HCT116 (cell line): ENCODE data around the gene CIC. TPM values are rescaled to one million over a fixed set of nuclear protein-coding genes. Genes with fewer than 3 reads are reported as not detected.

Experiments used
- ATAC-seq: fragments of 200-7000 bp; cut with Tn5 transposase; 2 replicates; pipeline ENCODE4 v1.9.1; 2020; ENCODE audit warnings: mild to moderate bottlenecking, moderate library complexity
- BruUV-seq: library from RNA; stranded (reverse); fragments of 400-500 nt; replicated peaks from 2 replicates; lab custom pipeline; 2021; lab: Mats Ljungman, UMichigan
- CTCF ChIA-PET: fragments of 300-600 bp; sonication (Branson Sonifier 250); formaldehyde crosslinking; loops from one replicate; lab custom pipeline; 2021; ENCODE audit warnings: antibody characterized with exemption; lab: Charles Lee
- POLR2A ChIA-PET: fragments of 300-600, 350-600 bp; sonication (Branson Sonifier 250); formaldehyde crosslinking; loops from one replicate; lab custom pipeline; 2021; ENCODE audit warnings: antibody characterized with exemption; lab: Charles Lee
- RAD21 ChIA-PET, 2 experiments: fragments of 300-600 bp; sonication (Branson Sonifier 250); formaldehyde crosslinking; loops; one replicate each; lab custom pipeline; 2023; ENCODE audit warnings: low total read pairs in 2 of 2; ENCODE audit not compliant: uncharacterized antibody in 2 of 2, unreplicated experiment in 2 of 2, low non-redundant PET in 1 of 2; lab: Charles Lee
- DNase-seq: peaks from one replicate; pipeline ENCODE4 v3.0.0-alpha.2; 2010; ENCODE audit warnings: low read depth, low spot score
- H2AFZ ChIP-seq: fragments of 200-600 bp; shearing (Covaris generic), sonication (generic); 2 replicates; pipeline ENCODE4 v1.6.1; 2017; ENCODE audit warnings: low read depth, mixed run types, mixed read lengths, antibody characterized with exemption, low read length; ENCODE audit not compliant: poor library complexity, severe bottlenecking
- H3K27ac ChIP-seq: 2 replicates; pipeline ENCODE4 v1.5.1; 2012; ENCODE audit warnings: low read depth, low read length
- H3K27me3 ChIP-seq: fragments of 200-600 bp; sonication (generic); 2 replicates; pipeline ENCODE4 v1.6.1; 2016; ENCODE audit warnings: mixed run types, low read length, mixed read lengths; ENCODE audit not compliant: insufficient read depth
- H3K36me3 ChIP-seq, 2 experiments: fragments of 200-500 bp in 1 of 2; fragments of 200-600 bp in 1 of 2; sonication (Bioruptor generic) in 1 of 2; sonication (generic) in 1 of 2; 2 replicates each; pipeline versions ENCODE4 v1.5.1 to v1.6.1; 2014 to 2016; ENCODE audit warnings: low read length in 2 of 2, inconsistent platforms in 1 of 2, mixed read lengths in 1 of 2, mixed run types in 1 of 2; ENCODE audit not compliant: insufficient read depth in 2 of 2, control insufficient read depth in 1 of 2
- H3K4me1 ChIP-seq, 2 experiments: fragments of 200-600 bp in 1 of 2; sonication (generic) in 1 of 2; 2 replicates each; pipeline versions ENCODE4 v1.5.1 to v1.6.1; 2012 to 2017; ENCODE audit warnings: low read length in 2 of 2, inconsistent platforms in 1 of 2, mild to moderate bottlenecking in 1 of 2, mixed read lengths in 1 of 2, mixed run types in 1 of 2, moderate library complexity in 1 of 2; ENCODE audit not compliant: insufficient read depth in 2 of 2, control insufficient read depth in 1 of 2
- H3K4me2 ChIP-seq: fragments of 200-600 bp; sonication (generic); 2 replicates; pipeline ENCODE4 v1.6.1; 2017; ENCODE audit warnings: mixed run types, low read length, mixed read lengths
- H3K4me3 ChIP-seq, 2 experiments: fragments of 200-600 bp in 1 of 2; sonication (generic) in 1 of 2; replicated peaks in 1 of 2; 2 replicates each; pipeline ENCODE4 v1.5.1; 2011 to 2016; ENCODE audit warnings: low read length in 2 of 2, control low read depth in 1 of 2, low read depth in 1 of 2, mild to moderate bottlenecking in 1 of 2, mixed read lengths in 1 of 2, mixed run types in 1 of 2
- H3K79me2 ChIP-seq: fragments of 200-600 bp; sonication (generic); 2 replicates; pipeline ENCODE4 v1.6.1; 2017; ENCODE audit warnings: mild to moderate bottlenecking, mixed run types, low read length, moderate library complexity, mixed read lengths; ENCODE audit not compliant: insufficient read depth
- H3K9ac ChIP-seq: fragments of 200-600 bp; sonication (generic); 2 replicates; pipeline ENCODE4 v1.6.1; 2016; ENCODE audit warnings: low read length, mixed read lengths
- H3K9me2 ChIP-seq: fragments of 200-600 bp; sonication (generic), shearing (Covaris generic); 2 replicates; pipeline ENCODE4 v1.6.1; 2017; ENCODE audit warnings: mixed run types, mild to moderate bottlenecking, moderate library complexity; ENCODE audit not compliant: insufficient read depth
- H3K9me3 ChIP-seq, 2 experiments: fragments of 200-500 bp in 1 of 2; fragments of 200-600 bp in 1 of 2; sonication (Bioruptor generic) in 1 of 2; sonication (generic) in 1 of 2; 2 replicates each; pipeline ENCODE4 v1.6.1; 2014 to 2017; ENCODE audit warnings: low read length in 2 of 2, mixed read lengths in 2 of 2, inconsistent platforms in 1 of 2, low read depth in 1 of 2, mild to moderate bottlenecking in 1 of 2, mixed run types in 1 of 2, moderate library complexity in 1 of 2; ENCODE audit not compliant: control insufficient read depth in 1 of 2, insufficient read depth in 1 of 2
- H4K20me1 ChIP-seq: fragments of 200-600 bp; sonication (generic), shearing (Covaris generic); 2 replicates; pipeline ENCODE4 v1.6.1; 2017; ENCODE audit warnings: mixed run types, mild to moderate bottlenecking, moderate library complexity; ENCODE audit not compliant: insufficient read depth
- ATF3 ChIP-seq: IDR thresholded peaks from 2 replicates; pipeline ENCODE4 v1.6.1; 2012
- CBX3 ChIP-seq: IDR thresholded peaks from 2 replicates; pipeline ENCODE4 v1.6.1; 2012; ENCODE audit warnings: low read depth
- EZH2phosphoT487 ChIP-seq: fragments of 200-600 bp; IDR thresholded peaks from 2 replicates; pipeline ENCODE4 v1.6.1; 2018; ENCODE audit warnings: antibody characterized with exemption, borderline replicate concordance
- FOSL1 ChIP-seq: IDR thresholded peaks from 2 replicates; pipeline ENCODE4 v1.6.1; 2012; ENCODE audit warnings: low read depth
- JUND ChIP-seq: IDR thresholded peaks from 2 replicates; pipeline ENCODE4 v1.6.1; 2012
- POLR2A ChIP-seq: IDR thresholded peaks from 2 replicates; pipeline ENCODE4 v1.7.0; 2011; ENCODE audit warnings: borderline replicate concordance; ENCODE audit not compliant: insufficient read depth, insufficient read length; ENCODE audit errors: extremely low read depth
- POLR2AphosphoS5 ChIP-seq: IDR thresholded peaks from 2 replicates; pipeline ENCODE4 v1.6.1; 2011; ENCODE audit warnings: mild to moderate bottlenecking, low read depth, low read length, moderate library complexity
- RAD21 ChIP-seq: IDR thresholded peaks from 2 replicates; pipeline ENCODE4 v1.6.1; 2012; ENCODE audit warnings: low read depth, mild to moderate bottlenecking
- SIN3A ChIP-seq: IDR thresholded peaks from 2 replicates; pipeline ENCODE4 v1.6.1; 2012; ENCODE audit warnings: low read depth
- SRF ChIP-seq: IDR thresholded peaks from 2 replicates; pipeline ENCODE4 v1.6.1; 2012; ENCODE audit warnings: low read depth
- TCF7L2 ChIP-seq: IDR thresholded peaks from 2 replicates; pipeline ENCODE4 v1.7.0; 2011; ENCODE audit warnings: borderline replicate concordance, inconsistent platforms; ENCODE audit not compliant: insufficient read depth, insufficient read length; ENCODE audit errors: extremely low read depth
- ZFX ChIP-seq: fragments of 450-650 bp; IDR thresholded peaks from 2 replicates; pipeline ENCODE4 v1.6.1; 2017
- ZNF274 ChIP-seq: fragments of 200-500 bp; sonication (Bioruptor generic); IDR thresholded peaks from 2 replicates; pipeline ENCODE4 v1.6.1; 2014; ENCODE audit warnings: mild to moderate bottlenecking, low read depth, low read length, inconsistent platforms
- intact Hi-C: fragments of 100-400 bp; cut with micrococcal nuclease; formaldehyde crosslinking; loops from 2 replicates; pipeline ENCODE4 v1.10.0; 2022
- total RNA-seq: library from RNA; stranded (reverse); gene quantifications from one replicate; pipeline ENCODE4 v1.2.1, GENCODE V29; 2021; ENCODE audit not compliant: unreplicated experiment
- TF ChIP-seq, protein P1 (sequence below): IDR thresholded peaks from 2 replicates; pipeline ENCODE4 v1.6.1; 2012
- TF ChIP-seq, protein P2 (sequence below): IDR thresholded peaks from 2 replicates; pipeline ENCODE4 v1.6.1; 2011; ENCODE audit warnings: mild to moderate bottlenecking, low read length, moderate library complexity; ENCODE audit not compliant: insufficient replicate concordance; ENCODE audit errors: extremely low read depth
- TF ChIP-seq, protein P3 (sequence below), 3 experiments: fragments of 200-600 bp in 1 of 3; sonication (generic) in 1 of 3; IDR thresholded peaks in 2 of 3; conservative IDR thresholded peaks in 1 of 3; 2 replicates each; pipeline ENCODE4 v1.5.1; 2012 to 2017; ENCODE audit warnings: low read depth in 2 of 3, low read length in 2 of 3, antibody characterized with exemption in 1 of 3, borderline replicate concordance in 1 of 3, control low read depth in 1 of 3, mild to moderate bottlenecking in 1 of 3, mixed read lengths in 1 of 3, mixed run types in 1 of 3, moderate library complexity in 1 of 3; ENCODE audit not compliant: insufficient read depth in 1 of 3

Gene CIC
- total RNA-seq, 1 experiment from 2014 or later: 52.0 TPM

- intact Hi-C loops: no loop called here
- RAD21 ChIA-PET: interaction anchor here in 1 of 2 experiments (0.6 kb wide), 1 partner anchor 116 kb away, joined by 6 read pairs; no protein-coding TSS in a partner anchor
- CTCF ChIA-PET: no interaction called here
- POLR2A ChIA-PET: no interaction called here
- TF ChIP-seq POLR2A: no peak
- no peak for TF ChIP-seq RAD21
- H3K9me2 ChIP-seq: no peaks in the 10 kb centered on the region
- H3K4me2 ChIP-seq: peak overlapping the region; percentile 93
- 0 out of 4 replicates have a peak overlapping the region, but pooled peaks of 1 of the 2 experiments have one; percentile 90 for H3K4me3 ChIP-seq
- DNase-seq (no peak), ATAC-seq (no peak)
- BruUV-seq: no TSS peak
- H3K9me3 ChIP-seq: no peaks in the 10 kb centered on the region
- peaks cover 10 to 17% of the 10 kb centered on the region in 2 experiments for H3K4me1 ChIP-seq
- H2AFZ ChIP-seq: no peak overlapping the region
- no peaks in the 10 kb centered on the region for H4K20me1 ChIP-seq
- no peak overlapping the region for H3K27ac ChIP-seq
- no peak overlapping the region for H3K9ac ChIP-seq
- peaks cover 17% of the 10 kb centered on the region for H3K79me2 ChIP-seq
- H3K36me3 ChIP-seq: no peaks in the 10 kb centered on the region; a peak in 1 of 4 replicates
- H3K27me3 ChIP-seq: no peaks in the 10 kb centered on the region
Measured at GRCh38 chr19:42327381-42327780, 58.3 kb downstream of the CIC start.

DNA sequence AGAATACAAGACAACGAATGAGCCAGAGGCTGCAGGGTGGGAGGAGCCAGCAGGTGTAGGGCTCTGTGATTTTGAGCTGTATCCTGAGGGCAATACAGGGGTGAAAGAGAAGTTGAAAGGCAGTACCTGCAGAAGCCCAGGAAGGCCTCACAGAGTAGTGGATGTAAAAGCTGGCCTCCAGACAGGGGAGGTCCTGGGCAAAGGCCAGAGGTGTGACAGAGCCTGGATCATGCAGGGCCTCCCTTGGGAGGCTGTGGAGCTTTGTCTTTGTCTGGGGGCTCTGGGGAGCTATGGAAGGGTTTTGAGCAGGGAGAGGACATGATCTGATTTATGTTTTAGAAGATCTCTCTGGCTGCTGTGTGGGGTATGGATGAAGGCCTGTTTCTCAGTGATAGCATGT is 59.1 kb downstream of the CIC start:
- POLR2A ChIA-PET: no interaction called here
- RAD21 ChIA-PET: no interaction called here
- TF ChIP-seq ZNF274 (no peak), SRF (no peak), CBX3 (no peak), EZH2phosphoT487 (no peak), JUND (no peak), SIN3A (no peak), POLR2AphosphoS5 (no peak), TCF7L2 (no peak), FOSL1 (no peak), ZFX (no peak), ATF3 (no peak)
- TF ChIP-seq, protein P1, sequence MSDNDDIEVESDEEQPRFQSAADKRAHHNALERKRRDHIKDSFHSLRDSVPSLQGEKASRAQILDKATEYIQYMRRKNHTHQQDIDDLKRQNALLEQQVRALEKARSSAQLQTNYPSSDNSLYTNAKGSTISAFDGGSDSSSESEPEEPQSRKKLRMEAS: no peak
- TF ChIP-seq, protein P2, sequence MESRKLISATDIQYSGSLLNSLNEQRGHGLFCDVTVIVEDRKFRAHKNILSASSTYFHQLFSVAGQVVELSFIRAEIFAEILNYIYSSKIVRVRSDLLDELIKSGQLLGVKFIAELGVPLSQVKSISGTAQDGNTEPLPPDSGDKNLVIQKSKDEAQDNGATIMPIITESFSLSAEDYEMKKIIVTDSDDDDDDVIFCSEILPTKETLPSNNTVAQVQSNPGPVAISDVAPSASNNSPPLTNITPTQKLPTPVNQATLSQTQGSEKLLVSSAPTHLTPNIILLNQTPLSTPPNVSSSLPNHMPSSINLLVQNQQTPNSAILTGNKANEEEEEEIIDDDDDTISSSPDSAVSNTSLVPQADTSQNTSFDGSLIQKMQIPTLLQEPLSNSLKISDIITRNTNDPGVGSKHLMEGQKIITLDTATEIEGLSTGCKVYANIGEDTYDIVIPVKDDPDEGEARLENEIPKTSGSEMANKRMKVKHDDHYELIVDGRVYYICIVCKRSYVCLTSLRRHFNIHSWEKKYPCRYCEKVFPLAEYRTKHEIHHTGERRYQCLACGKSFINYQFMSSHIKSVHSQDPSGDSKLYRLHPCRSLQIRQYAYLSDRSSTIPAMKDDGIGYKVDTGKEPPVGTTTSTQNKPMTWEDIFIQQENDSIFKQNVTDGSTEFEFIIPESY: no peak
- TF ChIP-seq, protein P3, sequence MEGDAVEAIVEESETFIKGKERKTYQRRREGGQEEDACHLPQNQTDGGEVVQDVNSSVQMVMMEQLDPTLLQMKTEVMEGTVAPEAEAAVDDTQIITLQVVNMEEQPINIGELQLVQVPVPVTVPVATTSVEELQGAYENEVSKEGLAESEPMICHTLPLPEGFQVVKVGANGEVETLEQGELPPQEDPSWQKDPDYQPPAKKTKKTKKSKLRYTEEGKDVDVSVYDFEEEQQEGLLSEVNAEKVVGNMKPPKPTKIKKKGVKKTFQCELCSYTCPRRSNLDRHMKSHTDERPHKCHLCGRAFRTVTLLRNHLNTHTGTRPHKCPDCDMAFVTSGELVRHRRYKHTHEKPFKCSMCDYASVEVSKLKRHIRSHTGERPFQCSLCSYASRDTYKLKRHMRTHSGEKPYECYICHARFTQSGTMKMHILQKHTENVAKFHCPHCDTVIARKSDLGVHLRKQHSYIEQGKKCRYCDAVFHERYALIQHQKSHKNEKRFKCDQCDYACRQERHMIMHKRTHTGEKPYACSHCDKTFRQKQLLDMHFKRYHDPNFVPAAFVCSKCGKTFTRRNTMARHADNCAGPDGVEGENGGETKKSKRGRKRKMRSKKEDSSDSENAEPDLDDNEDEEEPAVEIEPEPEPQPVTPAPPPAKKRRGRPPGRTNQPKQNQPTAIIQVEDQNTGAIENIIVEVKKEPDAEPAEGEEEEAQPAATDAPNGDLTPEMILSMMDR (IDR thresholded peaks at IDR 0.05 in 2 of 3, conservative IDR thresholded peaks at IDR 0.05 in 1 of 3; ENCODE audit: borderline replicate concordance in 1 of 3, insufficient read depth in 1 of 3, low read depth in 2 of 3, low read length in 2 of 3): no peak

More for the DNA sequence above, 59.1 kb downstream of the CIC start:
- H3K4me1 ChIP-seq: peaks cover 10 to 17% of the 10 kb centered on the region in 2 experiments
- no peak overlapping the region for H3K27ac ChIP-seq
- no TSS peak for BruUV-seq
- H4K20me1 ChIP-seq: no peaks in the 10 kb centered on the region
- CTCF ChIA-PET: no interaction called here
- no peaks in the 10 kb centered on the region for H3K9me3 ChIP-seq
- H3K9me2 ChIP-seq: no peaks in the 10 kb centered on the region
- intact Hi-C loops: no loop called here
- ATAC-seq (no peak), DNase-seq (no peak)
- H3K36me3 ChIP-seq: no peaks in the 10 kb centered on the region; a peak in 1 of 4 replicates
- peaks cover 17% of the 10 kb centered on the region for H3K79me2 ChIP-seq
- no peak overlapping the region for H3K9ac ChIP-seq
- H3K27me3 ChIP-seq: no peaks in the 10 kb centered on the region
- H3K4me2 ChIP-seq: no peak overlapping the region
- H2AFZ ChIP-seq: no peak overlapping the region
- H3K4me3 ChIP-seq: no peak overlapping the region
